Kidney tubule cell (primary cell): ENCODE data around the gene PLCH1.

Source experiments
- DNase-seq: peaks from one replicate; pipeline ENCODE4 v3.0.0-alpha.2; 2018; ENCODE audit warnings: low spot score

PLCH1 gene

DNA sequence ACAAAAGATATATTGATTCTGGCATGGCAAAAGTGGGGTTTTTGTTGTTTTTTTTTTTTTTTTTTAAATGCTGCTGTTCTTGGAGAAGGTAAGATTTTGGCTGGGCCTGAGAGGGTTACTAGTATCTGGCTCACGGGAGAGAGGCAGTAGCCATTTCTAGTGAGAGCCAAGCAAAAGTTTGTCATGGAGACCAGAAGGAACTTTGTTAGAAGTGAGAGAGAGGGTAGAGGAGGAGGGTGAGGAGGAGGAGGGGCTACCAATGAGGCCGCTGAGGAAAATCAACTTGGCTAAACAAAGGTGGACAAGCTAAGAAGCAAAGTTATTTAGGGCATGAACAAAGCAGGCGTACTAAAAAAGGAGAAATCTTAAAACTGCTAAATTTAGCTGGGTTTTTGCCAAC lies 402.5 kb downstream of the PLCH1 start:
- no peak for DNase-seq

DNA sequence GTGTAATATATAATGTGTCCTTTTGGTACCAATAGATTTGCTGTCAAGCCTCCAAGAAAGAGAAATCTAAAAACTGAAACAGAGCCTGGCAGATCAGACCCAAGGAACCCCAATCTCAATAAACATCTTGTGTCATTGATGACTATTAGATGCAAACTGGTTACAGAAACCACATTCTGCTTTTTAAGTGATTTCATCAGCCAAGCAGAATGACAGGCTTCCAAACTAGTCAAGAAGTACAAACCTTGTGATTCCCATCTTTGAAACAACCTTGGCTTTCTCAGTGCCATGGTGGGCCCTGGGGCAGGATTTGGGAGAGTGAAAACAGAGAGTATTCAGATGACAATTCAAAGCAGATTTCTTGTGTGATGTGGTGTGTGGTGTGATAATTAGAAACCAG lies 405.8 kb downstream of the PLCH1 start:
- DNase-seq: no peak

DNA sequence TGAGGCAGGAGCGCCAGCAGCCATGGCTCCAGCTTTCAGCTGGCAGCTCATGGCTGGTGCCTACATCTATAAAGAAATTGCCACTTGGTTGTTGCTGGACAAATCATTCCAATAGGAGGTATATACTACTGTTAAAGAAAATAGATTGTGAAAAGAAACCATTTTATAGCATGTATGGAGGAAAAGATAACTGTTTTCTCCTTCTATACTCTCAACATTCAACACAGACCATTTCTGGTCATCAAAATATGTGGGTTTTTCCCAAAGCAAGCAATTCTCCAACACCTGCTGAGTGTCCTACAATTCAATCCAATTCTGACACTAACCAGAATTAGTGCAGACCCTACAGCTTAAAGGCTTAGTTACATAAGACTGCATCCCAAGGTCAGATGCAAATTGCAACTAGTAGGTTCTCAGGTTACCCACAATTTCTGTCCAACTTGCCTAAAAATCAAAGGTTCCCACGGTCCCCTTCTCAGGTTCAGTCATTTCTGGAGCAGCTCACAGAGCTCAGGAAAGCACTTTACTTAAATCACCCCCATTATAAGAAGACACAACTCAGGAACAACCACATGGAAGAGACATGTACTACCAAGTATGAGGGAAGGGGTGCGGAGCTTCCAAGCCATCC lies 409.0 kb downstream of the PLCH1 start:
- DNase-seq: no peak

- DNase-seq: no peak
These were observed 409.8 kb downstream of the PLCH1 start for GRCh38 chr3:155334914-155335723.

GRCh38 chr3:155334215-155334913 lies 410.5 kb downstream of the PLCH1 start:
- DNase-seq: no peak

DNA sequence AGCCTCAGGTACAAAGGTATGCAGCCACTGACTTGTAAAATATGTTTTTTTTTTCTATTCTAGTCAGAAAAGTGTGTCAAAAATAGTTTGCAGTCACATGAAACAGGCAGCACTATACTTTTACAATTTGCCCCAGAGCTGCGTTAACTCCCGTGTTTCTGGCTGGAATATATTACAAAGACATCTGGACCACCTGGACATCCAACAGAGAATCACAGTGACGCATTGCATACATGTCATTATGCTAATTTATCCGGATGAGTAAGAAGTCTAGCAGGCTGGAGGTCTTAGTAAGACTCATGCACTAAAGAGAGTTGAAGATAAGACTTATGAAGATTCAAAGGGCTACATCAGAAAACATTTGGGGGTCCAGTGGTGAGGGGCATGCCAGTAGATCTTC lies 412.2 kb downstream of the PLCH1 start:
- no peak for DNase-seq

GRCh38 chr3:155331078-155331477 lies 413.8 kb downstream of the PLCH1 start:
- DNase-seq: no peak

GRCh38 chr3:155330370-155330769 lies 414.5 kb downstream of the PLCH1 start:
- no peak for DNase-seq

- DNase-seq: no peak
These were observed 415.3 kb downstream of the PLCH1 start for GRCh38 chr3:155329513-155330048.

GRCh38 chr3:155327871-155328270 lies 417.0 kb downstream of the PLCH1 start:
- DNase-seq: no peak

- DNase-seq: no peak
These were observed 417.4 kb downstream of the PLCH1 start for GRCh38 chr3:155327430-155327829.

DNA sequence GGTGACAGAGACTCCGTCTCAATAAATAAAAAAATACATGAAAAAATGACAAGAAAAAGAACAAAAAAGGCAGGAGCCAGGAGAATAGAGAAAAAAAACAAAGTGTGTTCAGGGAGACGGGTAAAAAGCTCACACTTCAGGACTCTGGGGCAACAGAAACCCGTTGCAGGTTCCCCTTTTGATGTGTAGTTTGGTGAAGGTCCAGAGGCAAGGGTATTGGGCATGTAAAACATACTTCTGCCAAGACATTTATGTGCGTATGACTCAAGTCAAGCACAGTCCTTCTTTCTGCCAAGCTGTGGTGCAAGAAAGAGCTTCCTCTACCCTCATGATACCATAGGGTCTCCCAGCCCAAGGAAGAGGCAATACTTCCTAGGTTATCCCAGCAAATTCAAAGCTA lies 418.0 kb downstream of the PLCH1 start:
- no peak for DNase-seq

DNA sequence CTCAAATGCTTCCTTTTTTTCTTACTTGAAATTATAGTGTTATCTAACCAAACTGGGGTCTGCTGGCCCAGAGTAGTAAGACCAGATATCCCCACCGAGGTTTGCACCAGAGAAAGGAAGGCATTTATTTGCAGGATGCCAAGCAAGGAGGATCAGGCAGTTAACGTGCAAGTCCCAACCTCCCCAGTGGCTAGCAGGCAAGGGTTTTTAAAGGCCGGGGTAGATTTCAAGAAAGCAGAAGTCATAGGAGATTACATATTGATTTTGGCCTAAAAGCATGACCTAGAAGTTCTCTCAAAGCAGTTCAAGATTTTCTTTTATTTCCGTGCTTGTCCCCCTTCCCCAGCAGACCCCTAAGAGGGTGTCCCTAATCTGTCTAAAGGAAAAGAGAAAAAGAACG lies 418.6 kb downstream of the PLCH1 start:
- DNase-seq: no peak
